Hepatocyte (in vitro differentiated cells): ENCODE data around the gene ECHS1.

ENCODE experiments used
- EZH2 ChIP-seq: fragments of 200-600 bp; sonication (generic); IDR thresholded peaks from 2 replicates; pipeline ENCODE4 v1.6.1; 2016; ENCODE audit warnings: antibody characterized with exemption, mild to moderate bottlenecking, borderline replicate concordance
- EZH2phosphoT487 ChIP-seq: fragments of 200-600 bp; sonication (generic); IDR thresholded peaks from one replicate; pipeline ENCODE4 v1.6.1; 2018; ENCODE audit warnings: antibody characterized with exemption, mild to moderate bottlenecking, low read depth, moderate library complexity; ENCODE audit not compliant: unreplicated experiment, severe bottlenecking
- TF ChIP-seq, protein P1 (sequence below): fragments of 200-600 bp; sonication (generic); IDR thresholded peaks from 2 replicates; pipeline ENCODE4 v1.5.1; 2016; ENCODE audit warnings: antibody characterized with exemption, mild to moderate bottlenecking; ENCODE audit not compliant: poor library complexity

DNA sequence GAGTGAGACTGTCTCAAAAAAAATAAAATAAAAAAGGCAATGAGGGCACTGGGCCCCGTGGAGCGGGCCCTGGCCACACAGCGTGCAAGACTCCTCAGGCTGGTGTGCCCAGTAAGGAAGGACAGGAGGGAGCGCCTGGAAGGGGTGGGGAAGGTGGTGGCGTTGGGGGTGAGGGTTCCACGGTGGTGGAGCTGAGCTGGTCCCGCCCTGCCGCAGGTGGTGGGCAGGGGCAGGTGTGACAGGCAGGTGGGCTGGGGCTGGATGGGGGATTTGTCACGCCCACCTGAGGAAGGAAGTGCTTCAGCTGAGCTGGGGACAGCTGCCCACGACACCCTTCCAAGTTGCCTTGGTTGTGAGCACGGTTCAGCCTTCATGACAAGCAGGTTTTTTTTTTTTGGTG is 26.7 kb downstream of the ECHS1 start:
- TF ChIP-seq, protein P1, sequence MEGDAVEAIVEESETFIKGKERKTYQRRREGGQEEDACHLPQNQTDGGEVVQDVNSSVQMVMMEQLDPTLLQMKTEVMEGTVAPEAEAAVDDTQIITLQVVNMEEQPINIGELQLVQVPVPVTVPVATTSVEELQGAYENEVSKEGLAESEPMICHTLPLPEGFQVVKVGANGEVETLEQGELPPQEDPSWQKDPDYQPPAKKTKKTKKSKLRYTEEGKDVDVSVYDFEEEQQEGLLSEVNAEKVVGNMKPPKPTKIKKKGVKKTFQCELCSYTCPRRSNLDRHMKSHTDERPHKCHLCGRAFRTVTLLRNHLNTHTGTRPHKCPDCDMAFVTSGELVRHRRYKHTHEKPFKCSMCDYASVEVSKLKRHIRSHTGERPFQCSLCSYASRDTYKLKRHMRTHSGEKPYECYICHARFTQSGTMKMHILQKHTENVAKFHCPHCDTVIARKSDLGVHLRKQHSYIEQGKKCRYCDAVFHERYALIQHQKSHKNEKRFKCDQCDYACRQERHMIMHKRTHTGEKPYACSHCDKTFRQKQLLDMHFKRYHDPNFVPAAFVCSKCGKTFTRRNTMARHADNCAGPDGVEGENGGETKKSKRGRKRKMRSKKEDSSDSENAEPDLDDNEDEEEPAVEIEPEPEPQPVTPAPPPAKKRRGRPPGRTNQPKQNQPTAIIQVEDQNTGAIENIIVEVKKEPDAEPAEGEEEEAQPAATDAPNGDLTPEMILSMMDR = no peak
- TF ChIP-seq EZH2 (no peak), EZH2phosphoT487 (no peak)
